ENCODE results near the gene ZKSCAN8. TPM values are rescaled to one million over a fixed set of nuclear protein-coding genes. Genes with fewer than 3 reads are reported as not detected.

ZKSCAN8 gene
- total RNA-seq, 1 experiment from 2014 or later = 20.7 TPM

DNA sequence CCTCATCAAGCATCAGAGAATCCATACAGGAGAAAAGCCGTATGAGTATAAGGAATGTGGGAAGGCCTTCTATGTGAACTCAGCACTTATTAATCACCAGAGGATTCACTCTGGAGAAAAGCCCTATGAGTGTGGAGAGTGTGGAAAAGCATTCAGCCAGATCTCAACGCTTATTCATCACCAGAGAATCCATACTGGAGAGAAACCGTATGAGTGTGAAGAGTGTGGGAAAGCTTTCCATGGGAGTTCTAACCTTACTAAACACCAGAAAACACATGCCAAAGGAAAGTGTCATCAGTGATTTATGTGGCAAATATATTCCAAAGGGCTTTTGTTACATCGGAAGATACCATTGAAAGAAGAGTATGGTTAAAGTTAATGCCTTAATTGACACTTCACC is 25.4 kb downstream of the ZKSCAN8 start:
- no peak overlapping the region for H3K27ac ChIP-seq (ENCODE audit: low read depth, low read length)
- POLR2A ChIA-PET = no interaction called here
- BruUV-seq (replicated peaks) = no TSS peak

More for the DNA sequence above, 25.4 kb downstream of the ZKSCAN8 start:
- no peaks in the 10 kb centered on the region for H3K9me3 ChIP-seq (ENCODE audit: control insufficient read depth in 1 of 2, insufficient read depth in 1 of 2, low read depth in 1 of 2, low read length in 2 of 2)
- no peak overlapping the region for H2AFZ ChIP-seq (ENCODE audit: low read depth, low read length, poor library complexity, severe bottlenecking)
- intact Hi-C loops (cut with micrococcal nuclease) = no loop called here
- no peaks in the 10 kb centered on the region for H3K79me2 ChIP-seq (ENCODE audit: insufficient read depth, low read length)
- no peak overlapping the region for H3K4me2 ChIP-seq (ENCODE audit: low read length)
- no peak for TF ChIP-seq TCF7L2 (IDR thresholded peaks at IDR 0.05; ENCODE audit: borderline replicate concordance, extremely low read depth, insufficient read depth, insufficient read length)
- no peak for TF ChIP-seq ZFX (IDR thresholded peaks at IDR 0.05)
- TF ChIP-seq EGR1 (IDR thresholded peaks at IDR 0.05; ENCODE audit: low read depth) = no peak
- TF ChIP-seq, protein P1, sequence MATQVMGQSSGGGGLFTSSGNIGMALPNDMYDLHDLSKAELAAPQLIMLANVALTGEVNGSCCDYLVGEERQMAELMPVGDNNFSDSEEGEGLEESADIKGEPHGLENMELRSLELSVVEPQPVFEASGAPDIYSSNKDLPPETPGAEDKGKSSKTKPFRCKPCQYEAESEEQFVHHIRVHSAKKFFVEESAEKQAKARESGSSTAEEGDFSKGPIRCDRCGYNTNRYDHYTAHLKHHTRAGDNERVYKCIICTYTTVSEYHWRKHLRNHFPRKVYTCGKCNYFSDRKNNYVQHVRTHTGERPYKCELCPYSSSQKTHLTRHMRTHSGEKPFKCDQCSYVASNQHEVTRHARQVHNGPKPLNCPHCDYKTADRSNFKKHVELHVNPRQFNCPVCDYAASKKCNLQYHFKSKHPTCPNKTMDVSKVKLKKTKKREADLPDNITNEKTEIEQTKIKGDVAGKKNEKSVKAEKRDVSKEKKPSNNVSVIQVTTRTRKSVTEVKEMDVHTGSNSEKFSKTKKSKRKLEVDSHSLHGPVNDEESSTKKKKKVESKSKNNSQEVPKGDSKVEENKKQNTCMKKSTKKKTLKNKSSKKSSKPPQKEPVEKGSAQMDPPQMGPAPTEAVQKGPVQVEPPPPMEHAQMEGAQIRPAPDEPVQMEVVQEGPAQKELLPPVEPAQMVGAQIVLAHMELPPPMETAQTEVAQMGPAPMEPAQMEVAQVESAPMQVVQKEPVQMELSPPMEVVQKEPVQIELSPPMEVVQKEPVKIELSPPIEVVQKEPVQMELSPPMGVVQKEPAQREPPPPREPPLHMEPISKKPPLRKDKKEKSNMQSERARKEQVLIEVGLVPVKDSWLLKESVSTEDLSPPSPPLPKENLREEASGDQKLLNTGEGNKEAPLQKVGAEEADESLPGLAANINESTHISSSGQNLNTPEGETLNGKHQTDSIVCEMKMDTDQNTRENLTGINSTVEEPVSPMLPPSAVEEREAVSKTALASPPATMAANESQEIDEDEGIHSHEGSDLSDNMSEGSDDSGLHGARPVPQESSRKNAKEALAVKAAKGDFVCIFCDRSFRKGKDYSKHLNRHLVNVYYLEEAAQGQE (IDR thresholded peaks at IDR 0.05; ENCODE audit: low read depth) = no peak
- no peak for TF ChIP-seq SP1 (IDR thresholded peaks at IDR 0.05; ENCODE audit: low read depth)
- no peak for TF ChIP-seq POLR2A (IDR thresholded peaks at IDR 0.05; ENCODE audit: borderline replicate concordance, extremely low read depth, insufficient read depth, insufficient read length)
- TF ChIP-seq, protein P2, sequence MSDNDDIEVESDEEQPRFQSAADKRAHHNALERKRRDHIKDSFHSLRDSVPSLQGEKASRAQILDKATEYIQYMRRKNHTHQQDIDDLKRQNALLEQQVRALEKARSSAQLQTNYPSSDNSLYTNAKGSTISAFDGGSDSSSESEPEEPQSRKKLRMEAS (IDR thresholded peaks at IDR 0.05) = no peak
- TF ChIP-seq, protein P3, sequence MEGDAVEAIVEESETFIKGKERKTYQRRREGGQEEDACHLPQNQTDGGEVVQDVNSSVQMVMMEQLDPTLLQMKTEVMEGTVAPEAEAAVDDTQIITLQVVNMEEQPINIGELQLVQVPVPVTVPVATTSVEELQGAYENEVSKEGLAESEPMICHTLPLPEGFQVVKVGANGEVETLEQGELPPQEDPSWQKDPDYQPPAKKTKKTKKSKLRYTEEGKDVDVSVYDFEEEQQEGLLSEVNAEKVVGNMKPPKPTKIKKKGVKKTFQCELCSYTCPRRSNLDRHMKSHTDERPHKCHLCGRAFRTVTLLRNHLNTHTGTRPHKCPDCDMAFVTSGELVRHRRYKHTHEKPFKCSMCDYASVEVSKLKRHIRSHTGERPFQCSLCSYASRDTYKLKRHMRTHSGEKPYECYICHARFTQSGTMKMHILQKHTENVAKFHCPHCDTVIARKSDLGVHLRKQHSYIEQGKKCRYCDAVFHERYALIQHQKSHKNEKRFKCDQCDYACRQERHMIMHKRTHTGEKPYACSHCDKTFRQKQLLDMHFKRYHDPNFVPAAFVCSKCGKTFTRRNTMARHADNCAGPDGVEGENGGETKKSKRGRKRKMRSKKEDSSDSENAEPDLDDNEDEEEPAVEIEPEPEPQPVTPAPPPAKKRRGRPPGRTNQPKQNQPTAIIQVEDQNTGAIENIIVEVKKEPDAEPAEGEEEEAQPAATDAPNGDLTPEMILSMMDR (IDR thresholded peaks at IDR 0.05 in 2 of 3, conservative IDR thresholded peaks at IDR 0.05 in 1 of 3; ENCODE audit: borderline replicate concordance in 1 of 3, insufficient read depth in 1 of 3, low read depth in 2 of 3, low read length in 2 of 3) = no peak
- TF ChIP-seq POLR2AphosphoS5 (IDR thresholded peaks at IDR 0.05; ENCODE audit: low read depth, low read length) = no peak
- TF ChIP-seq, protein P4, sequence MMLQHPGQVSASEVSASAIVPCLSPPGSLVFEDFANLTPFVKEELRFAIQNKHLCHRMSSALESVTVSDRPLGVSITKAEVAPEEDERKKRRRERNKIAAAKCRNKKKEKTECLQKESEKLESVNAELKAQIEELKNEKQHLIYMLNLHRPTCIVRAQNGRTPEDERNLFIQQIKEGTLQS (IDR thresholded peaks at IDR 0.05) = no peak
- TF ChIP-seq CEBPB (IDR thresholded peaks at IDR 0.05; ENCODE audit: low read depth) = no peak
- no peak for TF ChIP-seq YY1 (IDR thresholded peaks at IDR 0.05; ENCODE audit: extremely low read depth, insufficient replicate concordance, low read depth, low read length)
- TF ChIP-seq JUND (IDR thresholded peaks at IDR 0.05) = no peak
- no peak for TF ChIP-seq SRF (IDR thresholded peaks at IDR 0.05; ENCODE audit: low read depth)
- no peak for TF ChIP-seq CBX3 (IDR thresholded peaks at IDR 0.05; ENCODE audit: low read depth)
- no peak for TF ChIP-seq EZH2phosphoT487 (IDR thresholded peaks at IDR 0.05; ENCODE audit: borderline replicate concordance)
- TF ChIP-seq SIN3A (IDR thresholded peaks at IDR 0.05; ENCODE audit: low read depth) = no peak
- no peak for TF ChIP-seq ZNF274 (IDR thresholded peaks at IDR 0.05; ENCODE audit: low read depth, low read length)
- H3K36me3 ChIP-seq (ENCODE audit: control insufficient read depth in 1 of 2, insufficient read depth in 2 of 2, low read length in 2 of 2) = no peaks in the 10 kb centered on the region
- CTCF ChIA-PET = no interaction called here
- ATAC-seq (no peak), DNase-seq (ENCODE audit: low read depth, low spot score) (no peak)
- H3K9ac ChIP-seq (ENCODE audit: low read length) = no peak overlapping the region
- H3K4me1 ChIP-seq (ENCODE audit: control insufficient read depth in 1 of 2, insufficient read depth in 2 of 2, low read length in 2 of 2) = no peaks in the 10 kb centered on the region
- no peaks in the 10 kb centered on the region for H4K20me1 ChIP-seq (ENCODE audit: insufficient read depth)
- no peak overlapping the region for H3K4me3 ChIP-seq (replicated peaks in 1 of 2; ENCODE audit: low read depth in 1 of 2, low read length in 2 of 2)
- RAD21 ChIA-PET (ENCODE audit: low non-redundant PET in 1 of 2, low total read pairs in 2 of 2, uncharacterized antibody in 2 of 2, unreplicated experiment in 2 of 2) = no interaction called here
- H3K27me3 ChIP-seq (ENCODE audit: insufficient read depth, low read length) = no peaks in the 10 kb centered on the region
- no peaks in the 10 kb centered on the region for H3K9me2 ChIP-seq (ENCODE audit: insufficient read depth)

Data from HCT116 (cell line).